Calu3 (cell line): ENCODE data around the gene PPIA. TPM values are rescaled to one million over a fixed set of nuclear protein-coding genes. Genes with fewer than 3 reads are reported as not detected.

Experiments
- BruUV-seq: library from RNA; stranded (reverse); fragments of 400-500 nt; replicated peaks from 2 replicates; lab custom pipeline; 2021; lab: Mats Ljungman, UMichigan
- CTCF ChIA-PET: fragments of 300-600 bp; sonication (Branson Sonifier 250); formaldehyde crosslinking; loops from one replicate; lab custom pipeline; 2022; ENCODE audit warnings: antibody characterized with exemption; lab: Charles Lee
- DNase-seq: peaks from one replicate; pipeline ENCODE4 v3.0.0; 2022
- H3K27ac Mint-ChIP-seq: one replicate; pipeline ENCODE4 v1.8.0; 2022; ENCODE audit warnings: mixed read lengths; ENCODE audit not compliant: unreplicated experiment
- H3K27me3 Mint-ChIP-seq: one replicate; pipeline ENCODE4 v1.8.0; 2022; ENCODE audit warnings: mixed read lengths; ENCODE audit not compliant: unreplicated experiment
- H3K36me3 Mint-ChIP-seq: one replicate; pipeline ENCODE4 v1.8.0; 2022; ENCODE audit warnings: mild to moderate bottlenecking, moderate library complexity, mixed read lengths; ENCODE audit not compliant: insufficient read depth, unreplicated experiment
- H3K4me1 Mint-ChIP-seq: one replicate; pipeline ENCODE4 v1.8.0; 2022; ENCODE audit warnings: mild to moderate bottlenecking, low read depth, mixed read lengths; ENCODE audit not compliant: unreplicated experiment
- H3K4me3 Mint-ChIP-seq: one replicate; pipeline ENCODE4 v1.8.0; 2022; ENCODE audit warnings: mild to moderate bottlenecking, low read depth, moderate library complexity, mixed read lengths; ENCODE audit not compliant: unreplicated experiment
- H3K9me3 Mint-ChIP-seq: one replicate; pipeline ENCODE4 v1.8.0; 2022; ENCODE audit warnings: low read depth, mixed read lengths; ENCODE audit not compliant: unreplicated experiment
- intact Hi-C: fragments of 100-400 bp; cut with micrococcal nuclease; formaldehyde crosslinking; loops from one replicate; pipeline ENCODE4 v1.10.0; 2022; ENCODE audit not compliant: unreplicated experiment
- total RNA-seq: library from RNA; stranded (reverse); gene quantifications from 2 replicates; pipeline ENCODE4 v1.2.3, GENCODE V29; 2022
- TF ChIP-seq, protein P1 (sequence below): fragments of 200-600 bp; IDR thresholded peaks from one replicate; pipeline ENCODE4 v1.8.0; 2022; ENCODE audit warnings: antibody characterized with exemption; ENCODE audit not compliant: unreplicated experiment

Gene PPIA
- total RNA-seq, 1 experiment from 2014 or later, result 3,069 TPM

DNA sequence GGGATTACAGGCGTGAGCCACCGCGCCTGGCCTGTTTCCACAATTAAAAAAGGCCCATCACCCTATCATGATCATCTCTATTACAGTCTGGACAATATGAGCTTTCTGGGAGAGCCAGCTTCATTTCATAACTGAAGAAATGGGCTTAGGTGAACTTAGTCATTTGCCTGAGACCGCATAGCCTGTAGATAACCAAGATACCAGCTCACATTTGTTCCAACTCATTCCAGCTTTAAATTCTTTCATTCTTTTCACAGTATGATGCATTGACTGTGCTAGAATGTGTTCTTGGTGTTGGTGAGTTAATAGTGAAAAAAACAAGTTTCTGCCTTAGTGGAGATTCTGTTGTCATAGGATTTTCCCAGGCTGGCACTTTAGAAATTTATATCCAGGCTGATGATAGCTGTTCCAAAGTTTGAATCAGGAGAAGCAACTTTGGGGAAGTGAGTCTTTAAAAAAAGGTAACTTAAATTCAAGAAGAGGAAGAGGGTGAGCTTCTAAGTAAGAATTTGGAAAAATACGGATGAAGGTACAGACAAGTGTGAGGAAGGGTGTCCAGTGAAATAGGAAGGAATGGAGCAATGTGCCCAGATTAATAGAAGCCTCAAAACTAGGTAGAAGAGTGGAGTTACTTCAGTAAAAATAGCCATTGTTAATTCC, 53.5 kb downstream of the PPIA start:
- Mint-ChIP-seq H3K36me3 (peaks cover 39% of the 10 kb centered on the region), H3K4me3 (peak overlapping the region; percentile 82), H3K27ac (no peak overlapping the region), H3K4me1 (peaks cover 25% of the 10 kb centered on the region), H3K27me3 (no peaks in the 10 kb centered on the region), H3K9me3 (no peaks in the 10 kb centered on the region)
- no TSS peak for BruUV-seq
- CTCF ChIA-PET, result interaction anchor here (0.6 to 2.6 kb wide), 3 partner anchors 9 to 286 kb away, joined by 4 to 11 read pairs (median 9); no protein-coding TSS in a partner anchor
- intact Hi-C loops, result loop anchor here (5.0 kb wide), 1 partner anchor 98 kb away; no protein-coding TSS in a partner anchor
- no peak for DNase-seq
- TF ChIP-seq, protein P1, sequence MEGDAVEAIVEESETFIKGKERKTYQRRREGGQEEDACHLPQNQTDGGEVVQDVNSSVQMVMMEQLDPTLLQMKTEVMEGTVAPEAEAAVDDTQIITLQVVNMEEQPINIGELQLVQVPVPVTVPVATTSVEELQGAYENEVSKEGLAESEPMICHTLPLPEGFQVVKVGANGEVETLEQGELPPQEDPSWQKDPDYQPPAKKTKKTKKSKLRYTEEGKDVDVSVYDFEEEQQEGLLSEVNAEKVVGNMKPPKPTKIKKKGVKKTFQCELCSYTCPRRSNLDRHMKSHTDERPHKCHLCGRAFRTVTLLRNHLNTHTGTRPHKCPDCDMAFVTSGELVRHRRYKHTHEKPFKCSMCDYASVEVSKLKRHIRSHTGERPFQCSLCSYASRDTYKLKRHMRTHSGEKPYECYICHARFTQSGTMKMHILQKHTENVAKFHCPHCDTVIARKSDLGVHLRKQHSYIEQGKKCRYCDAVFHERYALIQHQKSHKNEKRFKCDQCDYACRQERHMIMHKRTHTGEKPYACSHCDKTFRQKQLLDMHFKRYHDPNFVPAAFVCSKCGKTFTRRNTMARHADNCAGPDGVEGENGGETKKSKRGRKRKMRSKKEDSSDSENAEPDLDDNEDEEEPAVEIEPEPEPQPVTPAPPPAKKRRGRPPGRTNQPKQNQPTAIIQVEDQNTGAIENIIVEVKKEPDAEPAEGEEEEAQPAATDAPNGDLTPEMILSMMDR, result no peak

DNA sequence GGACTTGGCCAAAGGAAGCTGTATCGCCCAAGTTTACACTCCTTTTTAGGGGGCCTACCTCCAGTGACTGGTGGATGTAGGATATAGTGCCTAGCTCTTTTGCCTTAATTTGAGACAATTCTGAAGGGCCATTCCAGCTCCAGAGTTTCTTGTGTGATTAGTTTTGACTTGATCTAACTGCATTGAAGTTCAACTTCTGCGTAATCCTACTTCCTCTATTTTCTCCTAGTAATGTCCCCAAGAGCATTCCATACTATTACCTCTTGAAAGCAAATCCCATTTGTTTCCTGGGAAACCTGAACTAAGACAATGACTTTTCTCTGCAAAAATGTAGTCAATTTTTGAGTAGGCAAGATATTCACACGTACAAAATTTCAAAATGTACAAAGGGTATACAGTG, 56.1 kb downstream of the PPIA start:
- DNase-seq, result no peak
- intact Hi-C loops, result no loop called here
- no peaks in the 10 kb centered on the region for H3K27me3 Mint-ChIP-seq
- H3K4me3 Mint-ChIP-seq, result no peak overlapping the region
- H3K27ac Mint-ChIP-seq, result no peak overlapping the region
- CTCF ChIA-PET, result interaction anchor here (0.6 kb wide), 1 partner anchor 80 kb away, joined by 6 read pairs; no protein-coding TSS in a partner anchor
- TF ChIP-seq, protein P1, result no peak
- H3K9me3 Mint-ChIP-seq, result no peaks in the 10 kb centered on the region
- no TSS peak for BruUV-seq
- H3K36me3 Mint-ChIP-seq, result peaks cover 16% of the 10 kb centered on the region
- H3K4me1 Mint-ChIP-seq, result peaks cover 13% of the 10 kb centered on the region

Other genes with a start within 250 kb of the PPIA start
- 157 and 168 TPM in 2 replicates for gene DDX56, start 222.8 kb upstream of the PPIA start, total RNA-seq
- 115 and 128 TPM in 2 replicates for gene TMED4, start 214.4 kb upstream of the PPIA start, total RNA-seq
- 100 and 105 TPM in 2 replicates for gene OGDH, start 190.1 kb upstream of the PPIA start, total RNA-seq
- 260 and 269 TPM in 2 replicates for gene ZMIZ2, start 47.8 kb upstream of the PPIA start, total RNA-seq
- gene H2AZ2, start 51.4 kb downstream of the PPIA start, total RNA-seq, result 300 and 371 TPM in 2 replicates
- gene PURB, start 88.8 kb downstream of the PPIA start, total RNA-seq, result 68.5 and 70.8 TPM in 2 replicates
- 0.33 and 0.39 TPM in 2 replicates for gene MYO1G, start 182.3 kb downstream of the PPIA start, total RNA-seq
- gene CCM2, start 203.5 kb downstream of the PPIA start, total RNA-seq, result 59.8 and 62.9 TPM in 2 replicates